IgD-negative memory B cell (primary cell): Measurements from ENCODE around the gene SNHG17. TPM values are rescaled to one million over a fixed set of nuclear protein-coding genes. Genes with fewer than 3 reads are reported as not detected.
"Not testable (repeated sequence)": the region's sequence is repeated elsewhere in the genome, so short reads cannot be mapped to it uniquely, and the experiment has no call there.

ENCODE experiments used
- H3K27ac Mint-ChIP-seq, 3 donors: one replicate each; pipeline ENCODE4 v1.8.0; 2020 to 2022; ENCODE audit warnings: mild to moderate bottlenecking in 3 of 3, mixed read lengths in 3 of 3, moderate library complexity in 1 of 3
- H3K27me3 Mint-ChIP-seq: one replicate; pipeline ENCODE4 v1.8.0; 2021; ENCODE audit warnings: mixed read lengths
- H3K36me3 Mint-ChIP-seq: one replicate; pipeline ENCODE4 v1.8.0; 2020; ENCODE audit warnings: mild to moderate bottlenecking, mixed read lengths
- H3K4me1 Mint-ChIP-seq, 3 donors: one replicate each; pipeline ENCODE4 v1.8.0; 2020 to 2022; ENCODE audit warnings: mixed read lengths in 3 of 3, mild to moderate bottlenecking in 1 of 3
- H3K4me3 Mint-ChIP-seq, 4 donors: one replicate each; pipeline ENCODE4 v1.8.0; 2020 to 2022; ENCODE audit warnings: mild to moderate bottlenecking in 4 of 4, mixed read lengths in 4 of 4, moderate library complexity in 3 of 4
- H3K9me3 Mint-ChIP-seq, 3 donors: one replicate each; pipeline ENCODE4 v1.8.0; 2020 to 2021; ENCODE audit warnings: mixed read lengths in 3 of 3, mild to moderate bottlenecking in 1 of 3
- polyA plus RNA-seq: library from polyadenylated mRNA; unstranded; fragments of 300-500 nt; fragmentation: Illumina TruSeq; gene quantifications from one replicate; pipeline ENCODE4 v1.2.3, GENCODE V29; 2021

Gene SNHG17
- polyA plus RNA-seq, result 114 TPM

- H3K36me3 Mint-ChIP-seq, result peaks cover 2% of the 10 kb centered on the region
- H3K27me3 Mint-ChIP-seq, result peaks cover 2% of the 10 kb centered on the region
- H3K4me3 Mint-ChIP-seq, result peak within 1 kb of the TSS; percentile 92 to 100 (median 96)
- H3K4me1 Mint-ChIP-seq, result peaks cover 2 to 18% (median 17%) of the 10 kb centered on the region in 3 donors
- peak within 1 kb of the TSS; percentile 96 to 99 (median 98) for H3K27ac Mint-ChIP-seq
- no peaks in the 10 kb centered on the region for H3K9me3 Mint-ChIP-seq
Observed at GRCh38 chr20:38434770-38435554, at the start of gene SNHG17. SNHG17 (minus strand) TSS chr20:38435328.

DNA sequence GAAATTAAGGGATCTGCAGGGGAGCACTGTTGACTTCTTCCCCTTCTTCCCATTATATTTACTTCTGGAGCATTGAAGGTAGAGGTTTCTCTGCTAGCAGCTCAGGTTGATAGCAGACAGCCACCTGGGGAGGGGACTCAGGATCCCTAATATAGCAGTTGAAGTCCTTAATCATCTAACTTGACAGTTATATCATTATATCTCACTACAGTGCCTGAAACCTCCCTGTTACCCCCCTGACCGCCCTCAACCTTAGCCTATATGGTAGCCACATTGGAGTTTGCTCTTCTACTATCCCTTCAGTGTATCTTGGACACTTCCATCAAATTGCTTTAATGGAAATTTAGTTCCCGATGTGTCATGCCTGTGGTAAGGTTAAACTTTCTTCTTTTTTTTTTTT is 44.5 kb upstream of the SNHG17 start:
- no peak overlapping the region for H3K4me3 Mint-ChIP-seq
- H3K4me1 Mint-ChIP-seq, result peaks cover 24 to 40% (median 28%) of the 10 kb centered on the region in 3 donors
- H3K27me3 Mint-ChIP-seq, result no peaks in the 10 kb centered on the region
- H3K27ac Mint-ChIP-seq, result no peak overlapping the region
- no peaks in the 10 kb centered on the region for H3K9me3 Mint-ChIP-seq
- H3K36me3 Mint-ChIP-seq, result peaks cover 4% of the 10 kb centered on the region

- H3K4me3 Mint-ChIP-seq, result peak overlapping the region in 1 of 4 donors; percentile 42
- peaks cover 29 to 37% (median 37%) of the 10 kb centered on the region in 3 donors for H3K4me1 Mint-ChIP-seq
- H3K27me3 Mint-ChIP-seq, result no peaks in the 10 kb centered on the region
- peaks cover 4% of the 10 kb centered on the region for H3K36me3 Mint-ChIP-seq
- H3K27ac Mint-ChIP-seq, result peak overlapping the region in 1 of 3 donors; percentile 21
- no peaks in the 10 kb centered on the region for H3K9me3 Mint-ChIP-seq
Observed at GRCh38 chr20:38477747-38478146, 42.6 kb upstream of the SNHG17 start.

GRCh38 chr20:38473367-38473795 is 38.3 kb upstream of the SNHG17 start:
- no peaks in the 10 kb centered on the region for H3K36me3 Mint-ChIP-seq

DNA sequence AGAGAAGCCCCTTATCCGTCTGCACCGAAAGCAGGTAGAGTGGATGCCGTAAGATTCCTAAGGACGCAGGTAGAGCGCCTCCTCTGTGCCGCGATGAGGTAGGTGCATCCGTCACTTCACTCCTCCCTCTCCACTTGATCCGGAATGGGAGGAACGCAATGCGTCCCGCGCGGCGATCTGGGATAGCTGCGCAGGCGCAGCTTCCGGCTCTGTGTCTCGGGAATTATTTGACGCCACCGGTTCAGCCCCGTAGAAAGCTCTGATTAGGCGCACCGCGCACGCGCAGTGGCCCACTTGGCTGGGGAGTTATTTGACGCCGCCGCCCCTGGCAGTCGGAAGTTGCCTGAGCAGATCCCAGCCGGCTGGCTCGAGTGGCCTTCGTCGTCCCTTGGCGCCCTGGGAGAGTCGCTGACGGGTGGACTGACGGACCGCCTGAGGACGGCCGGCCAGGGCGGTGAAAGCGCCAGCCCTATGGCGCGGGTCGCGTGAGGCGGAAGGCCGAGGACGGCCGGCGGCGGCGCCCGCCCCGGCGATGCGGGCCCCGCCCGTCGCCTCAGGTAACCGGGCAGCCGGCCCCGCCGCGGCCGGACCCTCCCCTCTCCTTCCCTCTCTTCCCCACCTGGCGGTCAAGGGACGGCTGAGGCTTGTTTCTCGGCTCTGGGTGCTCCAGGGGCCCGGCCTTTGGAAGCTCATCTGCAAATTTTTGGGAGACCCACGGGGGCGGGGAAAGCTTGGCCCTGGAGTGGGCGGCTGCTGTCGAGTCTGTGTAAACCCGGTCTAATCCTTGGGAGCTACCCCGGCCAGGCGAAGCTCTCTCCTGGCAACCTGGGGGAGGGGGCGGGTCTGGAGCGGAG is 37.6 kb upstream of the SNHG17 start, which contains the start of gene RALGAPB:
Gene RALGAPB (plus strand): TSS at position 331 of the 854 bp plus-strand sequence. CDS start 15,590 bp downstream, outside the sequence.
- Mint-ChIP-seq H3K27me3 (no peaks in the 10 kb centered on the region), H3K27ac (peak within 1 kb of the TSS; percentile 68 to 94 (median 81)), H3K4me1 (peaks cover 17 to 38% (median 27%) of the 10 kb centered on the region in 3 donors), H3K9me3 (no peaks in the 10 kb centered on the region), H3K4me3 (peak within 1 kb of the TSS; percentile 88 to 97 (median 92)), H3K36me3 (no peaks in the 10 kb centered on the region)

More at GRCh38 chr20:38473367-38473795, 38.3 kb upstream of the SNHG17 start:
- Mint-ChIP-seq H3K9me3 (no peaks in the 10 kb centered on the region), H3K27me3 (no peaks in the 10 kb centered on the region), H3K4me3 (peak overlapping the region; percentile 88 to 95 (median 89)), H3K27ac (peak overlapping the region; percentile 66 to 71 (median 68)), H3K4me1 (peaks cover 17 to 38% (median 27%) of the 10 kb centered on the region in 3 donors)

DNA sequence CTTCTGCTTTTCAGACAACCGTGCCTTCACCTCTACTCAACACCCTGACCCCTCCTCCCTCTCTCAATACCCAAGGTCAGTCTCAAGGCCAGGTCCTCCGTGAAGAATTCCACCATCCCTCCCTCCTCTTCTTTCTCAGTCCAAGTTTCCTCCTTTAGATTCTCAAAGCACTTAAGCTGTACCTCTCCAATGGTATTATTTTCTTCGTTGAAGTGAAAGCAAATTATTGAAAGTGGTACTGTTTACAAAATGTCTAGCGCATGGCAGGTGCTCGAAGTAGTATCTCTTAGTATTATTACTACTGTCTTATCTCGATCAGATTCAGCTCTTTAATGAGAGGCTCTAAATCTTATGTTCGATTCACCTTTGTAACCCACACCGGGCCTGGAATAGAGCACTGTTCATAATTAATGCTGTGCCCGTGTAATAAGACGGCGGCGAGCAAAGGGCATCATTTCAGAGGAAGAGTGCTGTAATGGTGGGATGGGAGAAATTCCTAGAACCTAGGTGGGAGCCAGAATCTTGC is 36.9 kb upstream of the SNHG17 start:
- H3K27me3 Mint-ChIP-seq, result no peaks in the 10 kb centered on the region
- H3K9me3 Mint-ChIP-seq, result no peaks in the 10 kb centered on the region
- H3K4me3 Mint-ChIP-seq, result peak overlapping the region; percentile 88 to 97 (median 92)
- no peaks in the 10 kb centered on the region for H3K36me3 Mint-ChIP-seq
- peak overlapping the region; percentile 68 to 94 (median 81) for H3K27ac Mint-ChIP-seq
- H3K4me1 Mint-ChIP-seq, result peaks cover 15 to 37% (median 27%) of the 10 kb centered on the region in 3 donors

DNA sequence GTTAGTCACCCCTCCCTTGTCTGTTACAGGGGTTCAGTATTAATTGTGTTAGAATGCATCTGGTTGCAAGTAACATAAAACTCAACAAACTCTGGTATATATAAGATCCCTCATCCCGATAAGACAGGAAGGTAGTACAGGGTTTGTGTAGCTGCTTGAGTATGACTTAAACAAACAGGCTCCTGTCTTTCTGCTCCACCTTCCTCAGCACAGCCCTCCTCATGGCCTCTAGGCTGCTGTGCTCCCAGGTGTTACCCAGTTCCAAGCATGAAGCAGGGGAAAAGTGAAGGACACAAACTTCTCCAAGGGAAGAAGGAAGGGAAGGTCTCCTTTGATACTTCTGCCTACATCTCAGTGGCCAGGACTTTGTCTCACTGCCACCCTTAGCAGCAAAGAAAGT is 36.1 kb upstream of the SNHG17 start:
- H3K4me3 Mint-ChIP-seq, result peak overlapping the region in 3 of 4 donors; percentile 5 to 38 (median 23)
- no peaks in the 10 kb centered on the region for H3K36me3 Mint-ChIP-seq
- no peaks in the 10 kb centered on the region for H3K27me3 Mint-ChIP-seq
- no peaks in the 10 kb centered on the region for H3K9me3 Mint-ChIP-seq
- peaks cover 13 to 34% (median 22%) of the 10 kb centered on the region in 3 donors for H3K4me1 Mint-ChIP-seq
- peak overlapping the region in 1 of 3 donors; percentile 68 for H3K27ac Mint-ChIP-seq

GRCh38 chr20:38466983-38467382 is 31.9 kb upstream of the SNHG17 start:
- Mint-ChIP-seq H3K27me3 (no peaks in the 10 kb centered on the region), H3K9me3 (no peaks in the 10 kb centered on the region), H3K4me1 (peaks cover 0 to 4% (median 1%) of the 10 kb centered on the region in 3 donors), H3K36me3 (no peaks in the 10 kb centered on the region), H3K27ac (no peak overlapping the region), H3K4me3 (no peak overlapping the region)

DNA sequence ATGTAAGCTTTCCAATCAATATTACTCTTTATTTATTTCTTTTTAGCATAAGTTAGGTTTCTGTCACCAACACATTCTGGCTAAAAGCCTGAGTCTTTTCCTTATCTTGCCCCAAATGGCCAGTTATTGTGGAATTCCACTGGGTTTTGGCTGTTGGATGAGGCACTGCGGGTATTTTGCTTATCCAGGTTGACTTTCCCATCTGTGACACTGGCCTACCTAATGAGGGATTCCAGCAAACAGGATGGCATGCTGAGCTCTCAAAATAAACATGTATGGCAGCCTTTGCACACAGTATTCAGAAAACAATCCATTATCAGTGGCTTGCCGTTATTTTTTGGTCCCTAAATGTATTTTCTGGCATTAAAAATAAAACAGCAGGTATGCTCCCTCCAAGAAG is 31.0 kb upstream of the SNHG17 start:
- Mint-ChIP-seq H3K27me3 (no peaks in the 10 kb centered on the region), H3K36me3 (no peaks in the 10 kb centered on the region), H3K4me3 (no peak overlapping the region), H3K9me3 (no peaks in the 10 kb centered on the region), H3K4me1 (no peaks in the 10 kb centered on the region), H3K27ac (no peak overlapping the region)

- H3K4me1 Mint-ChIP-seq, H3K36me3 Mint-ChIP-seq, H3K27ac Mint-ChIP-seq, H3K27me3 Mint-ChIP-seq, H3K4me3 Mint-ChIP-seq, H3K9me3 Mint-ChIP-seq: not testable (repeated sequence)
Observed at GRCh38 chr20:38461569-38461968, 26.4 kb upstream of the SNHG17 start.

DNA sequence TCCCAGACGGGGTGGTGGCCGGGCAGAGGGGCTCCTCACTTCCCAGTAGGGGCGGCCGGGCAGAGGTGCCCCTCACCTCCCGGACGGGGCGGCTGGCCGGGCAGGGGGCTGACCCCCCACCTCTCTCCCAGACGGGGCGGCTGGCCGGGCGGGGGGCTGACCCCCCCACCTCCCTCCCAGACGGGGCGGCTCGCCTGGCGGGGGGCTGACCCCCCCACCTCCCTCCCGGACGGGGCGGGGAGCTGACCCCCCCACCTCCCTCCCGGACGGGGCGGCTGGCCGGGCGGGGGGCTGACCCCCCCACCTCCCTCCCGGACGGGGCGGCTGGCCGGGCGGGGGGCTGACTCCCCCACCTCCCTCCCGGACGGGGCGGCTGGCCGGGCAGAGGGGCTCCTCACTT is 26.0 kb upstream of the SNHG17 start:
- H3K4me1 Mint-ChIP-seq, H3K27me3 Mint-ChIP-seq, H3K4me3 Mint-ChIP-seq, H3K27ac Mint-ChIP-seq, H3K9me3 Mint-ChIP-seq, H3K36me3 Mint-ChIP-seq: not testable (repeated sequence)

DNA sequence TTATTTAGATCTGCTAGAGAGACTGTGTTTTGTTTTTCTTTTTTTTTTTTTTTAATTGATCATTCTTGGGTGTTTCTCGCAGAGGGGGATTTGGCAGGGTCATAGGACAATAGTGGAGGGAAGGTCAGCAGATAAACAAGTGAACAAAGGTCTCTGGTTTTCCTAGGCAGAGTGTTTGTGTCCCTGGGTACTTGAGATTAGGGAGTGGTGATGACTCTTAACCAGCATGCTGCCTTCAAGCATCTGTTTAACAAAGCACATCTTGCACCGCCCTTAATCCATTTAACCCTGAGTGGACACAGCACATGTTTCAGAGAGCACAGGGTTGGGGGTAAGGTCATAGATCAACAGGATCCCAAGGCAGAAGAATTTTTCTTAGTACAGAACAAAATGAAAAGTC is 25.5 kb upstream of the SNHG17 start:
- not testable (repeated sequence) for H3K4me1 Mint-ChIP-seq, H3K9me3 Mint-ChIP-seq, H3K4me3 Mint-ChIP-seq, H3K36me3 Mint-ChIP-seq, H3K27ac Mint-ChIP-seq, H3K27me3 Mint-ChIP-seq

DNA sequence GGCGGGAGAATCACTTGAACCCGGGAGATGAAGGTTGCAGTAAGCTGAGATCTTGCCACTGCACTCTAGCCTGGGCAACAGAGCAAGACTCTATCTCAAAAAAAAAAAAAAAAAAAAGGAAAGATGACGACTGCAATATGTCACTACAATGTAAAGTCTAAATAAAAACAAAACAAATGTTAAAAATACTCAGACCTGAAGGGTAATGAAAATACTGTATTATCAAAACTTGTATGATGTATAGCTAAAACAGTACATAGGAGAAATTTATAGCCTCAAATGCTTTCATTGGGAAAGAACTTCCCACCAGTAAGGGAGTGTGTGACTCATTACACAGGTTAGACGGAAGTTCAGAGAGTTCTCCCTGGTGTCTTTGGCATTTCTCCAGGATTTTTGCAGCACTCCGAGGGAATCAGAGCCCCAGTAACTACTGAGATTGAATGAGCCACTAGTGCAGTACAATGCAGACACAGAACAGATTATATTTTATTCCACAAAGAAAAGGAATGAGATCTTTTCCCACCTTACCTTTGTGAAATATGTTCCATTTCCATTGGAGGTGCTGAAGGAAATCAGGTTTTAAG is 25.0 kb upstream of the SNHG17 start:
- H3K9me3 Mint-ChIP-seq, result no peaks in the 10 kb centered on the region
- H3K4me3 Mint-ChIP-seq, result no peak overlapping the region
- H3K36me3 Mint-ChIP-seq, result no peaks in the 10 kb centered on the region
- H3K27ac Mint-ChIP-seq, result no peak overlapping the region
- no peaks in the 10 kb centered on the region for H3K27me3 Mint-ChIP-seq
- peaks cover 0 to 3% (median 0%) of the 10 kb centered on the region in 3 donors for H3K4me1 Mint-ChIP-seq

DNA sequence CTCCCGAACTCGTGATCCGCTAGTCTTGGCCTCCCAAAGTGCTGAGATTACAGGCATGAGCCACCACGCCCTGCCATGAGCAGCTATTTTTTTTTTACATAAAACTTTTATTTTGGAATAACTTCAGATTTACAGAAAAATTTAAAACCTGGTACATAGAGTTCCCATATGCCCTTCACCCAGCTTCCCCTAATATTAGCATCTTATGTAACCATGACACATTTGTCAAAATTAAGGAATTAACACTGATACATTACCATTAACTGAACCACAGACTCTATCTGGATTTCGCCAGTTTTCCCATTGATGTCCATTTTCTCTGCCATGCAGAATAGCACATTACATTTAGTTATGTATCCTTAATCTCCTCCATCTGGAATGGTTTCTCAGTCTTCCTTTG is 23.2 kb upstream of the SNHG17 start:
- Mint-ChIP-seq H3K4me1 (peaks cover 0 to 7% (median 2%) of the 10 kb centered on the region in 3 donors), H3K27me3 (no peaks in the 10 kb centered on the region), H3K9me3 (no peaks in the 10 kb centered on the region), H3K27ac (no peak overlapping the region), H3K4me3 (no peak overlapping the region), H3K36me3 (no peaks in the 10 kb centered on the region)
